Coronary artery (tissue), 2 donors: ENCODE measurements around the gene EIF4G1.

Experiments
- DNase-seq: peaks from one replicate; pipeline ENCODE4 v3.0.0-alpha.2; 2017; ENCODE audit warnings: low spot score
- H3K27ac ChIP-seq, 2 donors: fragments of 200-600 bp; sonication (generic); one replicate each; pipeline ENCODE4 v1.5.1; 2016 to 2019
- H3K4me3 ChIP-seq: fragments of 200-600 bp; sonication (generic); 2 replicates; pipeline ENCODE4 v1.5.1; 2016; ENCODE audit warnings: mild to moderate bottlenecking, moderate library complexity
- TF ChIP-seq, protein P1 (sequence below): fragments of 200-600 bp; sonication (generic); IDR thresholded peaks from one replicate; pipeline ENCODE4 v1.5.1; 2019; ENCODE audit warnings: antibody characterized with exemption

Gene EIF4G1

DNA sequence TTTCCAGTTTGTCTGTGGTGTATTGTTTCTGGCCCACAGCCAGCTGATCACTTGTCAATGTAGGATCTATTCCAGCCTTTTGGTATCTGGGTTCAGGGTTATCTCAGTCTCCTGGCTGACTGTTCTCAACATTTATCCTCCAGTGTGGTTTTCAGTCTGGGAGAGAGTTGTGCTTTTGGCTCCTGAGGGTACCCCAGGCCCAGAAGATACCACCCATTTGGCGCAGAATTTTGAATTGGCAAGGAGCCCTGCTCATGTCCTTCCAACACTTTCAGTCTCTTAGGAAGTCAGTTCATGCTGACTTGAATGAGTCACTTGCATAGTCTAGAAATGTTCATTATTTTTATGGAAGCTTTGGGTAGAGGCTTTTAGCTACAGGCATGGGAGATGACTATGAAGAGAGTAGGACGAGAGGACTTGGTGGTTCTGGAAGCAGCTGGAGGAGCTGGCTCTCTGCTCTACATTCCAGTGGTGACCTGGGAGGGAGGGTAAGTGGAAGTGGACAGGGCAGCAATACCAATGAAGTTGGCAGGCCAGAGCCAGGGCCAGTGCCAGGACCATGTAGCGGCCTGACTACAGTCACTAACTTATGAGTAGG, 54.3 kb downstream of the EIF4G1 start:
- no peak for DNase-seq
- H3K27ac ChIP-seq = peak overlapping the region; percentile 54 to 76
- no peak overlapping the region for H3K4me3 ChIP-seq
- TF ChIP-seq, protein P1, sequence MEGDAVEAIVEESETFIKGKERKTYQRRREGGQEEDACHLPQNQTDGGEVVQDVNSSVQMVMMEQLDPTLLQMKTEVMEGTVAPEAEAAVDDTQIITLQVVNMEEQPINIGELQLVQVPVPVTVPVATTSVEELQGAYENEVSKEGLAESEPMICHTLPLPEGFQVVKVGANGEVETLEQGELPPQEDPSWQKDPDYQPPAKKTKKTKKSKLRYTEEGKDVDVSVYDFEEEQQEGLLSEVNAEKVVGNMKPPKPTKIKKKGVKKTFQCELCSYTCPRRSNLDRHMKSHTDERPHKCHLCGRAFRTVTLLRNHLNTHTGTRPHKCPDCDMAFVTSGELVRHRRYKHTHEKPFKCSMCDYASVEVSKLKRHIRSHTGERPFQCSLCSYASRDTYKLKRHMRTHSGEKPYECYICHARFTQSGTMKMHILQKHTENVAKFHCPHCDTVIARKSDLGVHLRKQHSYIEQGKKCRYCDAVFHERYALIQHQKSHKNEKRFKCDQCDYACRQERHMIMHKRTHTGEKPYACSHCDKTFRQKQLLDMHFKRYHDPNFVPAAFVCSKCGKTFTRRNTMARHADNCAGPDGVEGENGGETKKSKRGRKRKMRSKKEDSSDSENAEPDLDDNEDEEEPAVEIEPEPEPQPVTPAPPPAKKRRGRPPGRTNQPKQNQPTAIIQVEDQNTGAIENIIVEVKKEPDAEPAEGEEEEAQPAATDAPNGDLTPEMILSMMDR = no peak

DNA sequence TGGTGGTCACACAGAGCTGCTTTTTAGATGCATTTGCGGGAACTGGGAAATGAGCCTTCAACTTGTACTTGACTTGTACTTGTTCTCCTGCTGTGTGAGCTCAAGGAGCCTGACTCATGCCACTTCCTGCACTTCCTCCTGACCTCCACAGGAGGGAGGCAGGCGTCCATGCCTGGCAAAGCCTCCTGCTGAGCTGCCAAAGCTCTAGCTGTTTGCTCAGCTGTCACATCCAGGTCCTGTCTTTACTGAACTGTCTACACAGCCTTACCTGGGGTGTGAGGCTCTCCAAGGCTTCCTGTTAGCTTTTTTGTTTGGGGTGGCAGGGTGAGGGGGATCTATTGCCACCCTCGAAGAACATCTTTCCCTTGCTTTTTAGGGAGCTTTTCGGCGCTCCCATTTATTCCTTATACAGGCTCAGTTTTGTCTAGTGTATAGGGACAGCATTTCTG, 57.2 kb downstream of the EIF4G1 start:
- TF ChIP-seq, protein P1 = peak; percentile 72
- DNase-seq = no peak
- Histone ChIP-seq H3K27ac (no peak overlapping the region), H3K4me3 (no peak overlapping the region)

DNA sequence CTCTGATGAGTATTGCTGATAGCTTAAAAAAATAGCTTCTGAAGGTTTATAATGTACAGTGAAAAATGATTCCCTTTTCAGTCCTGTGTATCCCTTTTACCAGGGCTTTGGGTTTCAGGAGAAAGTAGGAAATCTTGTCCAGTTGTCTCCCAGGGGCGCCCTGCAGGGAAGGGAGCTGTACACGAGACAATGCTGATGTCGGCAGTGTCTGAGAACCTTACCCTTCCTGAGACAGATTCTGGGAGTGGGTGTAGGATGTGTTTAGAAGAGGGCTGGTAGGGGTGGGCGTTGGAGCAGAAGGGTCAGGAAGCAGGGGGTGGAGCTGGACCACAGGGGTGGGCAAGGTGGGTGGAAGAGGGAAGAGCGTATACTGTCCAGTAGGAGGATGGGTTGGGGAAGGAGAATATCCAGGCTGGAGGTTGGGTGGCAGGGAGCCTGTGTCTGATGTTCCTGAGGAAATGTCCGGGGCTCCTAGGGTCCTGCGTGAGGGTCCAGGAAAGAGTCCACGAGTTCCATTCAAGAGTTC, 58.0 kb downstream of the EIF4G1 start:
- H3K4me3 ChIP-seq = no peak overlapping the region
- TF ChIP-seq, protein P1 = no peak
- H3K27ac ChIP-seq = no peak overlapping the region
- no peak for DNase-seq

DNA sequence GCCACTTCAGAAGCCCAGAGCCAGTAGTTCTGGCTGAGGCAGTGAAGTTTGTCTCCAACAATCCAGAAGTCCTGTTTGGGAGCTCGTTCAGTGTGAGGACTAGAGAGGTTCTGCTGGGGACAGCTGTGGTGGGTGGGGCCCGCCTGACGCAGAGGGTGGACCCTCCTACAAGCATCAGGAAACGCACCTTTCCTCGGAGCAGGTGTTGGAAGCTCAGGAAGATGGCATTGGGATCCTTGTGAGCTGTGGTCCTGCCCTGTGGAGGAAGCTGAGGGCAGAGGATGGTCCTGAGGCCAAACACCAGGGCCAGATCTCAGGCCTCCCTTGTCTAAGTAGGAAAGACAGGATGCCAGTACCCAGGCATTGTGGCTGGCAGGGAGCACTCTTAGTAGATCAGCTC, 58.5 kb downstream of the EIF4G1 start:
- DNase-seq = no peak
- TF ChIP-seq, protein P1 = no peak
- peak overlapping the region in 1 of 2 donors; percentile 20 for H3K27ac ChIP-seq
- H3K4me3 ChIP-seq = no peak overlapping the region

DNA sequence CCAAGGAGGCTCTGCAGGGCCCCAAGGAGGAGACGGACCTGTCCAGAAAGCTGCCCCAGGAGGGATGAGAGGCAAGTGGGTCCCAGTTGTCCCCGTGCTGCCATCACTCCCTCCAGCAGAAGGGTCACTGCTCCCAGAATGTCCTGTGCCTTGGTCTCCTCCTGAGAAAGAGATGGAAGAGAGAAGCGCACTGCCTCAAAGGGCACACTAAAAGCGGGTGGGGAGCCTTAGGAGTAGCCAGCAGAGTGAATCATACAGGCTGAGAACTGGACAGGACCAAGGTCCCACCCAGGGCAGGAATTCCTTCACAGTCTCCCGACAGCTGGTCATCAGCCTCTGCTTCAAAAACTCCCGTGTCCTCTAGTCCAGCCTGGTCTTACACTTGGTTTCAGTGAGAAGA, 59.0 kb downstream of the EIF4G1 start:
- TF ChIP-seq, protein P1 = no peak
- peak overlapping the region in 1 of 2 donors; percentile 20 for H3K27ac ChIP-seq
- no peak for DNase-seq
- H3K4me3 ChIP-seq = no peak overlapping the region

DNA sequence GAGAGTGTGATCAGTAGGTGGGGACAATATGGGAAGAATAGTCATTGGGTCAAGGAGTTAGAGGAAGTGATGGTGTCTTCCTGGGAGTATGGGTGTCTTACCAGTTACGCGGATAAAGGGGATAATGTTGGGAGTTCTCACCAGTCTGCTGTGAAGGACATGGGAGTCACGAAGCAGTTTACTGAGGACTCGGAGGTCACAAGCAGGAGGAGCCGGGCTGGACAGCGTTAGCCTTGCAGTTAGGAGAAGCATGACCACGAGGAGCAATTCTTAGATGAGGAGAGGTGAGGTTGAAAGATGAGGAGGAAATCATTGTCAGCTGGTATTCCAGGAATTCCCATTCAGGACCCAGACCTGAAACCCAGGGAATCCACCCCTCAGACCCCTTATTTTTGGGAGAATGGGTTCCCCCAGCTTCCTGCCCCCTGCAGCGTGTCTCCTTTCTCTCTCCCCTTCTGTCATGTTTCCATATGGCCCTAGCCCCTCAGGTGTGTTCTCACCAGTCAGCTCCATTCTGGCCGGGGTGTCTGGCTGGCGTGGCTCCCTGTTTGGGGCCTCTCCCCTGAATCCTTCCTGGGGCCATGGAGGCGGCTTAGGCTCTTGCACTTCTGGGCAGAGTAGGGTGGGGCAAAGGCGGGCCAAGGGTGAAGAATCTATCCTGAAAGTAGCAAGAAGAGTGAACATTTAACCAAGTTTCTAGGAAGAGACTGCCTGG, 61.5 kb downstream of the EIF4G1 start:
- no peak for DNase-seq
- no peak overlapping the region for H3K4me3 ChIP-seq
- H3K27ac ChIP-seq = no peak overlapping the region
- TF ChIP-seq, protein P1 = no peak

DNA sequence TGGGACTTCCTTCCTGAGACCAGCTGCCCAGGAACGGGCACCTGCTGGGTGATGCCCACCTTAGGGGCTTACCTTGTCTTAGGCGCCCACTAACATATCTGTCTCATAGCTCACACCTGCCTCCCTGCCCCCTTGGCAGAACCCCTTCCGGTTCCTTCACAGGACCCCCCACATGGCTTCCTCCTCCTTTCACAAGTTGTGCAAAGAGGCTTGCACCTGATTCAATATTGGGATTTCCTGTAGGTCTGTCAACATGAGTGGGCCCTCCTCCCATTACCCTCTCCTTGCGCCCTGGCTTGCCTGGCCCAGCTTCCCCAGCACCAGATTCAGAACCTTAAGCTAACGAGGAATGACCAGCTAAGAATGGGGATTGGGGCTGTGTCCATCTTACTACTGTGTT, 63.0 kb downstream of the EIF4G1 start:
- DNase-seq = no peak
- no peak overlapping the region for H3K4me3 ChIP-seq
- H3K27ac ChIP-seq = no peak overlapping the region
- TF ChIP-seq, protein P1 = no peak
